Ishikawa (cell line): ENCODE data around the gene KCNN3.

Source experiments
- CEBPB ChIP-seq: IDR thresholded peaks from 2 replicates; pipeline ENCODE4 v1.6.1; 2012
- CREB1 ChIP-seq: IDR thresholded peaks from 2 replicates; pipeline ENCODE4 v1.6.1; 2012; ENCODE audit warnings: low read depth
- EGR1 ChIP-seq: IDR thresholded peaks from 2 replicates; pipeline ENCODE4 v1.6.1; 2012
- EP300 ChIP-seq: IDR thresholded peaks from 2 replicates; pipeline ENCODE4 v1.6.1; 2012; ENCODE audit warnings: borderline replicate concordance
- NFIC ChIP-seq: IDR thresholded peaks from 2 replicates; pipeline ENCODE4 v1.6.1; 2012
- TAF1 ChIP-seq: IDR thresholded peaks from 2 replicates; pipeline ENCODE4 v1.6.1; 2012; ENCODE audit warnings: low read depth, mild to moderate bottlenecking
- YY1 ChIP-seq: IDR thresholded peaks from 2 replicates; pipeline ENCODE4 v1.6.1; 2012; ENCODE audit warnings: low read depth
- TF ChIP-seq, protein P1 (sequence below): IDR thresholded peaks from 2 replicates; pipeline ENCODE4 v1.6.1; 2012

DNA sequence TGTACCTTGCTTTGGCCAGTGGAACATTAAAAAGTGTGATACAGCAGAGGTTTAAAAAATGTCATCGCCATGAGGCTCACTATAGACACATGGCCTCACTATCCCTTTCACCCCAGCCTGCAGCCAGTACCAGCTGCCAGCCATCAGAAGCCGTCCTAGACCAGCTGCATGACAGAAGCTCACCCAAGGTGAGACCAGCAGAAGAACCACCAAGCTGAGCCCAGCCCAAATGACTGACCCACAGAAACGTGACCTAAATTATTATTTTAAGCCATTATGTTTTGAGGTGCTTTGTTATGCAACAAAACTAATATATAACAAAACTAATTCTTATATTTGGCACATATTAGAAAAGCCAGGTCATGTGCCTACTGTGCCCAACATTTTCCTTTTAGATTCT is 91.1 kb downstream of the KCNN3 start:
- no peak for TF ChIP-seq CEBPB
- no peak for TF ChIP-seq CREB1
- no peak for TF ChIP-seq EP300
- TF ChIP-seq, protein P1, sequence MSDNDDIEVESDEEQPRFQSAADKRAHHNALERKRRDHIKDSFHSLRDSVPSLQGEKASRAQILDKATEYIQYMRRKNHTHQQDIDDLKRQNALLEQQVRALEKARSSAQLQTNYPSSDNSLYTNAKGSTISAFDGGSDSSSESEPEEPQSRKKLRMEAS: no peak
- no peak for TF ChIP-seq YY1
- TF ChIP-seq TAF1: no peak
- TF ChIP-seq EGR1: no peak
- TF ChIP-seq NFIC: no peak
